Stimulated activated effector memory CD8-positive, alpha-beta T cell treated with anti-CD3 and anti-CD28 coated beads, Interleukin-12 subunit alpha, Interleukin-12 subunit beta, amount 100 ng/mL, for 72 hours (primary cell): Measurements from ENCODE around the gene EML1.

Experiments
- ATAC-seq: fragments of 150-1000 bp; cut with Tn5 transposase; 2 replicates; pipeline ENCODE4 v1.10.0; 2021
- DNase-seq, 2 donors: peaks; one replicate each; pipeline ENCODE4 v3.0.0; 2021 to 2022; ENCODE audit warnings: low spot score in 2 of 2
- H3K27ac Mint-ChIP-seq: one replicate; pipeline ENCODE4 v1.8.0; 2022; ENCODE audit warnings: mild to moderate bottlenecking, mixed read lengths
- H3K36me3 Mint-ChIP-seq: one replicate; pipeline ENCODE4 v1.8.0; 2022; ENCODE audit warnings: mild to moderate bottlenecking, mixed read lengths
- H3K4me1 Mint-ChIP-seq: one replicate; pipeline ENCODE4 v1.8.0; 2022; ENCODE audit warnings: mixed read lengths
- H3K4me3 Mint-ChIP-seq: one replicate; pipeline ENCODE4 v1.8.0; 2022; ENCODE audit warnings: mild to moderate bottlenecking, mixed read lengths
- H3K9me3 Mint-ChIP-seq: one replicate; pipeline ENCODE4 v1.8.0; 2022; ENCODE audit warnings: mixed read lengths

Gene EML1

GRCh38 chr14:99966037-99966835 lies 173.0 kb downstream of the EML1 start:
- Mint-ChIP-seq H3K36me3 (no peaks in the 10 kb centered on the region), H3K9me3 (no peaks in the 10 kb centered on the region), H3K4me1 (no peaks in the 10 kb centered on the region), H3K4me3 (no peak overlapping the region), H3K27ac (peak overlapping the region; percentile 42)
- no peak for ATAC-seq
- DNase-seq: no peak

- ATAC-seq: no peak
- Mint-ChIP-seq H3K4me3 (no peak overlapping the region), H3K36me3 (no peaks in the 10 kb centered on the region), H3K9me3 (no peaks in the 10 kb centered on the region), H3K4me1 (no peaks in the 10 kb centered on the region), H3K27ac (no peak overlapping the region)
- DNase-seq: no peak
These were observed 173.7 kb downstream of the EML1 start for GRCh38 chr14:99966912-99967311.

- Mint-ChIP-seq H3K4me3 (no peak overlapping the region), H3K9me3 (no peaks in the 10 kb centered on the region), H3K27ac (no peak overlapping the region), H3K4me1 (peaks cover 9% of the 10 kb centered on the region), H3K36me3 (peaks cover 9% of the 10 kb centered on the region)
- DNase-seq: no peak
- ATAC-seq: no peak
These were observed 175.1 kb downstream of the EML1 start for GRCh38 chr14:99968191-99968920.

DNA sequence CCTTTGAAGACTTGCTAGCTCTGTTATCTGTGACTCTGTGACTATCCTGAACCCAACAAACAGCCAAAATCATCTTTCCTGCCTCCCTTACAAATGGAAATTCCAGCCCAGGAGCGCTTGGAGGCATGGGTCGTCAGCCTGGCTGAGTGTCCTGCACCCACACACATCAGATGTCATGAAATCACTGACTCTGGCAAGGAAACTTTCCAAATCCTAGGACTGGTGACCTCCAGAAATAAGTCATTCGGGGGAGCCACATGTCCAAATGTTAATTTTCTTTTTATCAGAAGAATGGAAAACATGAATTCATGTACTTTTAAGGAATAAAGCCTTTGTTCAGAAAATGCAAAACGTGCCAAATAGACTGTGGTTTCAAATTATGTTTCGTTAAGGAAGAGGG lies 175.7 kb downstream of the EML1 start:
- no peak overlapping the region for H3K27ac Mint-ChIP-seq
- H3K4me3 Mint-ChIP-seq: no peak overlapping the region
- ATAC-seq: no peak
- peaks cover 9% of the 10 kb centered on the region for H3K36me3 Mint-ChIP-seq
- no peaks in the 10 kb centered on the region for H3K9me3 Mint-ChIP-seq
- peaks cover 9% of the 10 kb centered on the region for H3K4me1 Mint-ChIP-seq
- no peak for DNase-seq

DNA sequence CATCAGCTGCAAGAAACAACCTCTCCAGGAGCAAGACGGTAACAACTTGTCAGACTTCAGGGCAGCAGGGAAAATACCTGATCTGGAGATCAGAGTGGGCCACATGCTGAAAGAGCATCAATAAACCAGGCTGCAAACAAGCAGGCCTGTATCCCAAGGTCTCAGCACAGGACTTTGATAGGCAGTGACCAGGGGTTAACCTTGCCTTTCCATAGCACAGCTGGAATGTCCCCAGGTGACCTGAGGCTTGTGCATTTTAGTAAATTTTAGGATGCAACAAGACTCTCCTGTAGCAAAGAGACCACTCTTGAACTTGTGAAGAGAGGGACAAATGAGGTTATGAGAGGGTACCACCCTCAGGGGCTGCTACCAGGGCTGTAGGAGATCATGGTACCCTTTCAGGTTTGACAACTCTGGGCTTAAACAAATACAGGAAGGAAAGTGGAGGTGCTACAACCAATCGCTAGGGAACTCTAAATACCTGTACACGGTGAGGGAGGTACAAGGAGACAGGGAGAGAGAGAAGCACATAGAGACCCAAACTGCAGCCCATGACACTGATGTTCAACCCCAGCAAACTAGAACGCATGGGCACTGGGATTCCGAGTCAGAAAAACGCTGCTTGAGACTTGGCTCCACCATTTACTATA lies 176.6 kb downstream of the EML1 start:
- H3K4me3 Mint-ChIP-seq: peak overlapping the region; percentile 6
- H3K4me1 Mint-ChIP-seq: peaks cover 9% of the 10 kb centered on the region
- DNase-seq (no peak), ATAC-seq (no peak)
- no peak overlapping the region for H3K27ac Mint-ChIP-seq
- H3K36me3 Mint-ChIP-seq: peaks cover 9% of the 10 kb centered on the region
- H3K9me3 Mint-ChIP-seq: no peaks in the 10 kb centered on the region

DNA sequence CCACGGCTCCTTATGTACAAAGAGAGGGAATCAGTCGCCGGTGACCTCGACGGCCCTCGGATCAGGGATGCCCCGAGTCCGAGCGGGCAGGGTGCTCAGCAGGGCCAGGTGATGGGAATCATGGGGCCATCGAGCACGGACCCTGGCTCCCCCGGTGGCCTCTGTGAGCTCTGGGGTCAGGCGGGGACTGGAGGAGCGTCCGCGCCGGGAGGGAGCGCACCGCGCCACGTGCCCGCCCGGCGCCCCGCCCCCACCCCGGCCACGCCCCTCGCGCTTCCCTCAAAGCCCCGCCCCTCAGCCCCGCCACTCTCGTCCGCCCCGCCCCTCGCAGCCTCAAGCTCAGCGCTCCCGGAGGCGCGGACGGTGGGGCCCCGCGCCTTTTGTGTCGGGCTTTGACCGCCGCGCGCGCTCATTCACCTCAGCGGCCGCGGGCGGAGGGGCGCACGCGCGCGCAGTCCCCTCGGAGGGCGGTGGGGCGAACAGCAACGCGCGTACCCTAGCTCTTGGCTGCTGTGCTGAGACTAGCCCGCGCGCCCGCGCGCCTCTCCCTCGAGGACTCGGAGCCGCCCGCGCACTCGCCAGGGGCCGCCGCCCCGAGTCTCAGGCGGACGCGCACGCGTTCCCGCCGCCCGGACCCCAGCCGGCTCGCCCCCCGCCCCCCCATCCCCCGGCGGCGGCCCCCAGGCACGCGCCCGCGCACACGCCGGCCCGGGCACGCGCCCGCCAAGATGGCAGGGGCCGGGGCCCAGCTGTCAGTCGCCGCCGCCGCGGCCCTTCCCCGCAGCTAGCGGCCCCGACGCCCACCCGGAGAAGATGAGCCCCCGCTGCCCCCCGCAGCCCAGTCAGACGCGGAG lies 178.1 kb downstream of the EML1 start:
- Mint-ChIP-seq H3K9me3 (no peaks in the 10 kb centered on the region), H3K27ac (no peak overlapping the region), H3K36me3 (peaks cover 9% of the 10 kb centered on the region), H3K4me1 (peaks cover 9% of the 10 kb centered on the region), H3K4me3 (peak overlapping the region; percentile 83)
- ATAC-seq: peak; percentile 86
- peak; percentile 75 to 89 for DNase-seq

GRCh38 chr14:99971941-99972747 lies 178.9 kb downstream of the EML1 start:
- Mint-ChIP-seq H3K4me3 (peak overlapping the region; percentile 83), H3K4me1 (peaks cover 9% of the 10 kb centered on the region), H3K36me3 (peaks cover 9% of the 10 kb centered on the region), H3K27ac (peak overlapping the region; percentile 91), H3K9me3 (no peaks in the 10 kb centered on the region)
- peak in 1 of 2 donors; percentile 64 for DNase-seq
- peak; percentile 52 for ATAC-seq

DNA sequence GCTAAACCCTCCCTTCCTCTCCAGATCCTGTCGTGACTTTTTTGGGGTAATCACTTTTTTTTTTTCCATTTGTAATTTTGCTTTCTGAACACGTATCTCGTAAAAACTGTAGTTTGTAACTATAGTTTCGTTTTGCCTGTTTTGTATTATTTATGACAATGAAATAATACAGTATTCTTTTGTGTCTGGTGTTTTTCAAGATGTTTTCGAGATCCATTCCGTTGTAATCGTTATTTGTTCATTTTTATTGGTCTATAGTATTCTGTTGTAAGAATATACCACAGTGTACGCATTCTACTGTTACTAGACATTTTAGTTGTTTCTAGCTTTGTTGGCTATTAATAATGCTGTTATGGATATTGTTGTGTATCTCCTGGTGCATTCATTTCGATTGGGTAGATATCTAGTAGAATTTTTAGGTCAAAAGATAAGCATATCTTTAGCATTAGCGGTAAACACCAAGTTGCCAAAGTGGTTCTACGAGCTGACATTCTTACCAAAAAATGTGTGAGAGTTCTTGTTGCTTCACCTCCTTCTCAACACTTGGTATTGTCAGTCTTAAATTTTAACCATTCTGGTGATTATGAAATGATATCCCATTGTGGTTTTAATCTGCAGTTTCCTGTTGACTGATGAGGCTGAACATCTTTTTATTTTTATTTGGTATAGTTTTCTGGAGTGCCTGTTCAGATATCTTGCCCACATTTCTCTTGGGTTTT lies 179.7 kb downstream of the EML1 start:
- no peak for DNase-seq
- peak overlapping the region; percentile 91 for H3K27ac Mint-ChIP-seq
- ATAC-seq: no peak
- no peaks in the 10 kb centered on the region for H3K9me3 Mint-ChIP-seq
- peaks cover 9% of the 10 kb centered on the region for H3K4me1 Mint-ChIP-seq
- peak overlapping the region; percentile 83 for H3K4me3 Mint-ChIP-seq
- H3K36me3 Mint-ChIP-seq: peaks cover 9% of the 10 kb centered on the region

GRCh38 chr14:99975190-99975589 lies 182.0 kb downstream of the EML1 start:
- DNase-seq (no peak), ATAC-seq (no peak)
- Mint-ChIP-seq H3K9me3 (no peaks in the 10 kb centered on the region), H3K27ac (no peak overlapping the region), H3K4me1 (peaks cover 9% of the 10 kb centered on the region), H3K36me3 (peaks cover 9% of the 10 kb centered on the region), H3K4me3 (no peak overlapping the region)

DNA sequence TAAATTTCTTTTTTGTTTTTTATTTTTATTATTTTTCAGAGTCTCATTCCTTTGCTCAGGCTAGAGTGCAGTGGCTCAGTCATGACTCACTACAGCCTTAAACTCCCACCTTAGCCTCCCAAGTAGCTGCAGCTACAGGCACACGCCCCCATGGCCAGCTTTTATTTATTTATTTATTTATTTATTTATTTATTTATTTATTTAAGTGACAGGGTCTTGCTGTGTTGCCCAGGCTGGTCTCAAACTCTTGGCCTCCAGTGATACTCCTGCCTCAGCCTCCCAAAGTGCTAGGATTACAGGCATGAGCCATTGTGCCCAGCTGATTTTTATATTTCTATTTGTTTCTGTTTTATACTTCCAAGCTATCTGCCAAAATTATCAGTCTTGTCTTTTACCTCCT lies 182.8 kb downstream of the EML1 start:
- H3K4me1 Mint-ChIP-seq: peaks cover 9% of the 10 kb centered on the region
- ATAC-seq: no peak
- no peaks in the 10 kb centered on the region for H3K9me3 Mint-ChIP-seq

GRCh38 chr14:99976681-99977080 lies 183.5 kb downstream of the EML1 start:
- Mint-ChIP-seq H3K36me3 (peaks cover 9% of the 10 kb centered on the region), H3K4me1 (peaks cover 11% of the 10 kb centered on the region), H3K9me3 (no peaks in the 10 kb centered on the region), H3K27ac (no peak overlapping the region), H3K4me3 (no peak overlapping the region)
- DNase-seq: no peak
- no peak for ATAC-seq

More for the DNA sequence above, 182.8 kb downstream of the EML1 start:
- DNase-seq: peak in 1 of 2 donors; percentile 2
- H3K4me3 Mint-ChIP-seq: no peak overlapping the region
- no peak overlapping the region for H3K27ac Mint-ChIP-seq
- peaks cover 9% of the 10 kb centered on the region for H3K36me3 Mint-ChIP-seq

DNA sequence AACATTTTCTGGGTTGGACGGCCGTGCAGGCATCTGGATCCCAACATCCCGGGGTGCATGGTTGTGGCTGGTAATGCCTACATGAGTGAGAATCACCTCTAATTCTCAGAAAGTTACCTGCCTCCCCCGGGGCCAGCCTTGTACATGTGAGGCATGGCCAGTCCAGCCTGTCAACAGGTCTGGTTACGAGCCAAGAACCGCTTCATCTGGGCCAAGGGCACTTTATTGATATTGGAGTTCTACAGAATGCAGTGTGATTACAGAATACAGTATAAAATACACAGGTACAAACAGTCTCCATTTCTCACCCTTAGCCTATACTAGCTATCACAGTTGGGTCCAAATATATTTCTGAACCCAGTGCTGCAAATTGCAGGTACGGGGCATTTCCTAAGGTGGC lies 187.1 kb downstream of the EML1 start:
- no peak overlapping the region for H3K4me3 Mint-ChIP-seq
- H3K36me3 Mint-ChIP-seq: no peaks in the 10 kb centered on the region
- no peak for ATAC-seq
- peaks cover 12% of the 10 kb centered on the region for H3K4me1 Mint-ChIP-seq
- H3K27ac Mint-ChIP-seq: no peak overlapping the region
- DNase-seq: no peak
- no peaks in the 10 kb centered on the region for H3K9me3 Mint-ChIP-seq

DNA sequence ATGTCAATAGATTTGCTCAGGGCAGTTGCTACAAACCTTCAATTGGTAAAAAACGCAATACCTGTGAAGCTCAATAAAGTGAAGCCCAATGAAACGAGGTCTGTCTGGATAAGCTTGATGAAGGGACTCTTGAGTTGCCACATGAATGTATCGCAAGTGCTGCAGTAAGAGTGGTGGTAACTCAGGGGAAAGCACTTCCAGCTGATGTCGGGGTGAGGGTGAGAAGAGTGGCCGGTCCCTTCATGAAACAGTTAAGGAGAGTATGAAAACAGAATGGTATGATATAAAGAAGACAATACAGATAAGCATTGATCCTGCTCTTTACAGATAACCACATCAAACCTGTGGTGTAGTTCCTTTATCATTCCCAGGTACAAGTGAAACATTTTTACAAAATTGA lies 188.6 kb downstream of the EML1 start:
- no peak overlapping the region for H3K27ac Mint-ChIP-seq
- peaks cover 12% of the 10 kb centered on the region for H3K4me1 Mint-ChIP-seq
- H3K4me3 Mint-ChIP-seq: no peak overlapping the region
- H3K9me3 Mint-ChIP-seq: no peaks in the 10 kb centered on the region
- H3K36me3 Mint-ChIP-seq: no peaks in the 10 kb centered on the region
- no peak for ATAC-seq
- DNase-seq: no peak
